Activated CD8-positive, alpha-beta T cell treated with anti-CD3 and anti-CD28 coated beads for 36 hours (primary cell): ENCODE results near the gene SLC22A4. TPM values are rescaled to one million over a fixed set of nuclear protein-coding genes. Genes with fewer than 3 reads are reported as not detected.

ENCODE experiments used
- ATAC-seq: fragments of 200-7000 bp; cut with Tn5 transposase; one replicate; pipeline ENCODE4 v1.10.0; 2021; ENCODE audit warnings: mild to moderate bottlenecking, moderate library complexity
- CTCF ChIA-PET: fragments of 350-600 bp; sonication (Branson Sonifier 250); formaldehyde crosslinking; loops from one replicate; lab custom pipeline; 2021; ENCODE audit warnings: antibody characterized with exemption; lab: Charles Lee
- POLR2A ChIA-PET: fragments of 350-600 bp; sonication (Branson Sonifier 250); formaldehyde crosslinking; loops from one replicate; lab custom pipeline; 2021; ENCODE audit warnings: antibody characterized with exemption; lab: Charles Lee
- DNase-seq: peaks from one replicate; pipeline ENCODE4 v3.0.0-alpha.2; 2020
- H3K27ac Mint-ChIP-seq: one replicate; pipeline ENCODE4 v1.8.0; 2021; ENCODE audit warnings: mild to moderate bottlenecking, mixed read lengths
- H3K27me3 Mint-ChIP-seq: one replicate; pipeline ENCODE4 v1.8.0; 2021; ENCODE audit warnings: mixed read lengths
- H3K36me3 Mint-ChIP-seq: one replicate; pipeline ENCODE4 v1.8.0; 2021; ENCODE audit warnings: low read depth, mixed read lengths
- H3K4me1 Mint-ChIP-seq: one replicate; pipeline ENCODE4 v1.8.0; 2021; ENCODE audit warnings: low read depth, mixed read lengths
- H3K4me3 Mint-ChIP-seq: one replicate; pipeline ENCODE4 v1.8.0; 2021; ENCODE audit warnings: mild to moderate bottlenecking, moderate library complexity, mixed read lengths
- H3K9me3 Mint-ChIP-seq: one replicate; pipeline ENCODE4 v1.8.0; 2021; ENCODE audit warnings: mixed read lengths
- intact Hi-C: fragments of 100-400 bp; cut with micrococcal nuclease; formaldehyde crosslinking; loops from one replicate; pipeline ENCODE4 v1.10.0; 2022
- total RNA-seq, 2 experiments: library from RNA; stranded (reverse); gene quantifications; one replicate each; pipeline ENCODE4 v1.2.3, GENCODE V29; 2021
- TF ChIP-seq, protein P1 (sequence below): fragments of 200-600 bp; IDR thresholded peaks from one replicate; pipeline ENCODE4 v1.8.0; 2022; ENCODE audit warnings: antibody characterized with exemption, mild to moderate bottlenecking

SLC22A4 gene
- total RNA-seq, 2 experiments from 2014 or later = 0.74 to 0.88 TPM

GRCh38 chr5:132368186-132368585, 74.0 kb downstream of the SLC22A4 start:
- DNase-seq = no peak
- TF ChIP-seq, protein P1, sequence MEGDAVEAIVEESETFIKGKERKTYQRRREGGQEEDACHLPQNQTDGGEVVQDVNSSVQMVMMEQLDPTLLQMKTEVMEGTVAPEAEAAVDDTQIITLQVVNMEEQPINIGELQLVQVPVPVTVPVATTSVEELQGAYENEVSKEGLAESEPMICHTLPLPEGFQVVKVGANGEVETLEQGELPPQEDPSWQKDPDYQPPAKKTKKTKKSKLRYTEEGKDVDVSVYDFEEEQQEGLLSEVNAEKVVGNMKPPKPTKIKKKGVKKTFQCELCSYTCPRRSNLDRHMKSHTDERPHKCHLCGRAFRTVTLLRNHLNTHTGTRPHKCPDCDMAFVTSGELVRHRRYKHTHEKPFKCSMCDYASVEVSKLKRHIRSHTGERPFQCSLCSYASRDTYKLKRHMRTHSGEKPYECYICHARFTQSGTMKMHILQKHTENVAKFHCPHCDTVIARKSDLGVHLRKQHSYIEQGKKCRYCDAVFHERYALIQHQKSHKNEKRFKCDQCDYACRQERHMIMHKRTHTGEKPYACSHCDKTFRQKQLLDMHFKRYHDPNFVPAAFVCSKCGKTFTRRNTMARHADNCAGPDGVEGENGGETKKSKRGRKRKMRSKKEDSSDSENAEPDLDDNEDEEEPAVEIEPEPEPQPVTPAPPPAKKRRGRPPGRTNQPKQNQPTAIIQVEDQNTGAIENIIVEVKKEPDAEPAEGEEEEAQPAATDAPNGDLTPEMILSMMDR = no peak
- H3K4me1 Mint-ChIP-seq = peaks cover 28% of the 10 kb centered on the region
- H3K36me3 Mint-ChIP-seq = peaks cover 5% of the 10 kb centered on the region
- H3K9me3 Mint-ChIP-seq = no peaks in the 10 kb centered on the region
- POLR2A ChIA-PET = interaction anchor here (1.6 to 1.7 kb wide), 3 partner anchors 8 to 112 kb away, joined by 4 to 10 read pairs (median 7); partner anchors contain the start of gene SLC22A4
- no peak overlapping the region for H3K27ac Mint-ChIP-seq
- ATAC-seq = no peak
- CTCF ChIA-PET = interaction anchor here (0.7 to 2.8 kb wide), 9 partner anchors 17 to 303 kb away, joined by 3 to 15 read pairs (median 4); partner anchors contain the start of gene SLC22A4
- H3K27me3 Mint-ChIP-seq = no peaks in the 10 kb centered on the region
- intact Hi-C loops = no loop called here
- H3K4me3 Mint-ChIP-seq = no peak overlapping the region

- intact Hi-C loops = no loop called here
- Mint-ChIP-seq H3K27ac (peak overlapping the region; percentile 84), H3K4me3 (peak overlapping the region; percentile 82)
Observed at GRCh38 chr5:132369007-132369473, 74.8 kb downstream of the SLC22A4 start.

DNA sequence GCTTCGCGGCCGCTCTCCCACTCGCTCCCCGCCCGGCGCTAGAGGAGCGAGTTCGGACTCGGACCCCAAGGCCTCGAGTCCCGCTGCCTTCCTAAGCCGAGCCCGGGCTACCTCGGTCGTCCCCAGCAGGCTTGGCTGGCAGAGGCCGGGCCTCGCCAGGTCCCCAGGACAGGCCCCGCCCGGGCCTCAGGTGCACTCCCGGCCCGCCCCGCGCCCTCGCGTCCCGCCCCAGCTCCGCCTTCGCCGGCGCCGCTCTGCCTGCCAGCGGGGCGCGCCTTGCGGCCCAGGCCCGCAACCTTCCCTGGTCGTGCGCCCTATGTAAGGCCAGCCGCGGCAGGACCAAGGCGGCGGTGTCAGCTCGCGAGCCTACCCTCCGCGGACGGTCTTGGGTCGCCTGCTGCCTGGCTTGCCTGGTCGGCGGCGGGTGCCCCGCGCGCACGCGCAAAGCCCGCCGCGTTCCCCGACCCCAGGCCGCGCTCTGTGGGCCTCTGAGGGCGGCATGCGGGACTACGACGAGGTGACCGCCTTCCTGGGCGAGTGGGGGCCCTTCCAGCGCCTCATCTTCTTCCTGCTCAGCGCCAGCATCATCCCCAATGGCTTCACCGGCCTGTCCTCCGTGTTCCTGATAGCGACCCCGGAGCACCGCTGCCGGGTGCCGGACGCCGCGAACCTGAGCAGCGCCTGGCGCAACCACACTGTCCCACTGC, 75.4 kb downstream of the SLC22A4 start, which contains the start of gene SLC22A5:
Gene SLC22A5, plus strand, starts transcription at position 237 of the 707 bp plus-strand sequence. Its CDS starts 263 bp downstream, at position 500.
- ChIA-PET CTCF (interaction anchor here (0.8 to 2.3 kb wide), 13 partner anchors 8 to 451 kb away, joined by 3 to 15 read pairs (median 4); partner anchors contain the start of gene SLC22A4), POLR2A (interaction anchor here (1.0 to 1.6 kb wide), 8 partner anchors 9 to 144 kb away, joined by 3 to 7 read pairs (median 4); partner anchors contain the start of genes IRF1 and SLC22A4)
- TF ChIP-seq, protein P1 = no peak
- Mint-ChIP-seq H3K36me3 (no peaks in the 10 kb centered on the region), H3K4me3 (peak within 1 kb of the TSS; percentile 82), H3K9me3 (no peaks in the 10 kb centered on the region), H3K4me1 (peaks cover 28% of the 10 kb centered on the region), H3K27ac (peak within 1 kb of the TSS; percentile 84), H3K27me3 (no peaks in the 10 kb centered on the region)
- intact Hi-C loops = loop anchor here (10.0 kb wide), 1 partner anchor 305 kb away; the partner anchor contains the start of gene IL3
- ATAC-seq (peak; percentile 96), DNase-seq (peak; percentile 73)

More at GRCh38 chr5:132369007-132369473, 74.8 kb downstream of the SLC22A4 start:
- no peaks in the 10 kb centered on the region for H3K27me3 Mint-ChIP-seq
- CTCF ChIA-PET = interaction anchor here (0.8 to 2.3 kb wide), 12 partner anchors 14 to 451 kb away, joined by 3 to 15 read pairs (median 4); partner anchors contain the start of gene SLC22A4
- DNase-seq = no peak
- no peaks in the 10 kb centered on the region for H3K36me3 Mint-ChIP-seq
- no peaks in the 10 kb centered on the region for H3K9me3 Mint-ChIP-seq
- POLR2A ChIA-PET = interaction anchor here (1.0 to 1.6 kb wide), 7 partner anchors 9 to 131 kb away, joined by 3 to 7 read pairs (median 4); partner anchors contain the start of genes IRF1 and SLC22A4
- no peak for ATAC-seq
- TF ChIP-seq, protein P1 = no peak
- H3K4me1 Mint-ChIP-seq = peaks cover 28% of the 10 kb centered on the region

- DNase-seq (no peak), ATAC-seq (no peak)
- no peaks in the 10 kb centered on the region for H3K9me3 Mint-ChIP-seq
- peak overlapping the region; percentile 72 for H3K27ac Mint-ChIP-seq
- H3K36me3 Mint-ChIP-seq = no peaks in the 10 kb centered on the region
- TF ChIP-seq, protein P1 = no peak
- POLR2A ChIA-PET = interaction anchor here (1.1 to 1.5 kb wide), 5 partner anchors 8 to 145 kb away, joined by 4 to 5 read pairs (median 4); partner anchors contain the start of gene IRF1
- CTCF ChIA-PET = interaction anchor here (1.3 to 3.6 kb wide), 3 partner anchors 9 to 132 kb away, joined by 3 to 19 read pairs (median 12); no protein-coding TSS in a partner anchor
- H3K4me3 Mint-ChIP-seq = peak overlapping the region; percentile 82
- intact Hi-C loops = loop anchor here (10.0 kb wide), 1 partner anchor 306 kb away; the partner anchor contains the start of gene IL3
- H3K4me1 Mint-ChIP-seq = peaks cover 28% of the 10 kb centered on the region
- no peaks in the 10 kb centered on the region for H3K27me3 Mint-ChIP-seq
Observed at GRCh38 chr5:132370181-132370970, 76.2 kb downstream of the SLC22A4 start.
